Activated T-cell treated with anti-CD3 and anti-CD28 coated beads for 4 hours (primary cell): ENCODE data around the gene MYLK.

Source experiments
- DNase-seq: peaks from one replicate; pipeline ENCODE4 v3.0.0-alpha.2; 2020

MYLK gene

DNA sequence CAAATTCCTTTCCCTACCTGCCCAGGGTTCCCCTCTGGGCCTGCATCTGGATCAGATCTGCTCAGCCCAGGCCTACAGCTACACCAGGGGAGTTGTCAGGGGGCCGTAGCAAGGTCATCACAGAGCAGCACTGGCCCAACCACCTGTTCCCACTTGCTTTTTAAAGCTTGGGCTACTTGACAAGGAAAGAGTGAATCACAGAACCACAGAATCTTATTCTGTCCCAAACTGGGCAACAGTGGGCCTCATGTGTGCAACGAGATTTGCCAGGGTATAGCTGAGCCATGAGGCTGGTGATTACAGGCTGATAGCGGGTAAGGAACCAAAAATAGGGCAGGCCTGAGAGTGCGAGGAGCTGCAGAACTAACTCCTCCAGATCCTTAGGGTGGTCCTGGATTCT is 66.7 kb downstream of the MYLK start:
- DNase-seq = no peak

DNA sequence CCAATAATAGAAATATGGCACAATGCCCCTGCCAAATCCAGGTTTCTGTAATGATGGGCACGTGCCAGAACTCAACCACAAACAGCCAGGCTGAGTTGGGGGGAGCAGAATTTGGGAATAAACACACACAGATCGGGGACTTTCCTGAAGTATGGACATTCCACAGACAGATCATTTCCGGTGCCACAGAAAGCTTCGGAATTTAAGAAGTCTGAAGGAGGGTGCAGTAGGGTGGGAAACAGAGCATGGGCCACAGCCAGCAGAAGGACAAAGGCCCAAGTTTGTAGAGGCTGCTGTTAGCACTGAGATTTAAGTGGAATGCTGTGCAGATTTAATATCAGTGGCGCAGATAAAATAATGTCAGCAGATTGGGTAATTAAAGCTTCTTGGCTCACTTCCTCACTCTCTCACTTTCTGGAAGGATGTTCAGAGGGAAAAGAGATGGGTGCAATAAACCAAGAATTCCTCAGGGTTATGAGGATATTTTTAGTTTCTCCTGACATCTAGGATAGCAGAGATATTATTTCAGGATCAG is 67.4 kb downstream of the MYLK start:
- no peak for DNase-seq

DNA sequence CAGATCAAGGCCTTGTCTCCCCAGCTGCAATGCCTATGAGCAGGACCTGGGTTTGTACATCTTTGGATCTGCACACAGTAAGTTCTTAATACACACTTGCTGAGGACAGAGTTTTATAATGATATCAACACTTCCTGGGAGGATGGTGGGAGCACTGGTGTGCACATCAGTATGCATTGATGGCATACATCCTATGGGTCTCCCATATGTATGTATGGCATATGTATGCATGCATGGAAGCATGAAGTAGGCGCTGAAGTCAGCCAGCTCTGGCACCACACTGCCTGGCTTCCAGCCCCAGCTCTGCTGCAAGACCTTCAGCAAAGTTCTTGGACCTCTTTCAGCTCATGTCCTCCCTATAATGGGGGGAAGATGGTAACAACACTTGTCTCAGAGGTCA is 68.2 kb downstream of the MYLK start:
- DNase-seq = no peak

DNA sequence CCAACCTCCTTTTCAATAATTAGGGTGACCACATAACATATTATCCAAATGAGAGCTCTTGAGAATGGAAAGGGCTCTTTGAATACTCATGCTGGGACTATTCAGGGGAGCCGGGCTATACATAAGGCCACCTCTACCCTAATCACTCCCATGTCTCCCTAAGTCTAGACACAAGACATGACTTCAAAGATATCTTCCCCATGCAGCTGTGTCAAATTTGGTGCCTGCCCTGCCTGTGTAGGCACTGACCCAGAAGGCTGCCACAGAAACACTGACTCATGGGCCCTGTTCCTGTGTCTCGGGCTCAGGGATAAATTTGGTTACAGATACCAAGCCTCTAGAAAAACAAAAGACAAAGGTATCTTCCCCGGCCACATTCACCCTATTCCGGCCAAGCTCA is 70.3 kb downstream of the MYLK start:
- no peak for DNase-seq

DNA sequence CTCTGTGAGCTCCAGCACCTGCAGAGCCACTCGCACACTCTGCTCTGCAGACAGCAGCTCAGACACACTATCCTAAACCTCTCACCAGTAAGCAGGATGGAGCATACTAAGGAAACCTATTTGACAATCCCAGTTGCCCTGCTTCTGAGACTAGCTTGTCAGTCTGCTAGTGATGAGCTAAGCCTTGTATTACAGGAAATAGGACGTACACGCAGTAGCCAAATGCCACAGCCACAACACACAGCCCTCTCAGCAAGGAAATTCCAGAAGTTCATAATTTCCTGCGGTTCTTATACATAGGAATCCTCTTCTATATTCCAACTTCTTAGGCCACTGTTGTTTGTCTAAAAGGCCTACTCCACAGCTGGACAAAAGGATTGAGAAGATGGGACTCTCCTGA is 74.5 kb downstream of the MYLK start:
- no peak for DNase-seq

DNA sequence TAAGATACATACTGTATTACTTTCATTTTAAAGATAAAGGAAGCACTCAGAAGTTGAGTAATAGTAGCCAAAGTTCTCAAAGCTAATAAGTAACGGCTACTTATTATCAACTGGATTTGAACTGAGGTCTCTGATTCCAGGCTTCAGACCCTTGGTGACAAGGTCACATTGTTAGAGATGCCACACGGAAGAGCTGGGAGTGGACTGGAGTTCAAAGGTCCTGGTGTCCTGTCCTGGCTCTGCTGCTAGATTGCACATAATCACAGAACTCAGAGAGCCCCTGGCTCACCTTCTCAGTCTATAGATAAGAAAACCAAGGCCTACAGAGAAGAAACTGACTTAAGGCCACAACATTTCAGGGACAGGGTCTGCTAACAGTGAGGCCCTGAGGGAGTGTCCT is 75.3 kb downstream of the MYLK start:
- DNase-seq = no peak

DNA sequence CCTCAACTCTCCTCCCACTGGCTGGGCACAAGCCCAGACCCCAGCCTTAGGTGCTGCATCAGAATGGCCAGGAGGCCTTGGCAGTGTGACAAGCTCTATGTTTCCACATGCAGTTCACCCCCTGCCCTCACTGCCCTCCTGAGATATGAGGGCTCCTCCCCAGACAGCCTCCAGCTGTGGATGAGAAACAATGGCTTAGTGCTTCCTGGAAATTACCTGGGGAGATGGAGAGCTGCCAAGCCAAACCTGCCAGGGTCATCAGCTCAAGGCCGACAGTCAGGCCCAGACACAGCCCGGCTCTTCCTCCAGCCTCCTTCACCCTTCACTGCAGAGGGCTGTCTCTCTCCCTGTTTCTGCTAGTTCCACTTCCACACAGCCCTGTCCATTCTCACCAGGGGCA is 76.3 kb downstream of the MYLK start:
- no peak for DNase-seq

DNA sequence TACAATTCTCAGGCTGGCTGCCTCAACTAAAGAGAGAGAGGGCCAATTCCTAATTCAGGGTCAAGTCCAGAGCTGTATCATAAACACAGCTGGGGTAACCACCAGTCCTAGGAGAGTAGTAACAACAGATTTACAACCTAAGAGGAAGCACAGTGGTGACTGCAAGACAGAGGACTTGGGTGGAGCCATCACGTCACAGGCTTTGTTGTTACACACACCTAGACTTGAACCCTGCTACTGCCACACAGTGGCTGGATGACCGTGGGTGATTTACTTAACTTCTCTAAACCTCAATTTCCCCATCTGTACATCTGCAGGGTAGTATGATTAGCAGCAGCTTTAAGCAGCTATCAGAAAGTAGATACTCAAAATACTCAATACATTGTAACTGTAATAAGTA is 78.6 kb downstream of the MYLK start:
- no peak for DNase-seq

DNA sequence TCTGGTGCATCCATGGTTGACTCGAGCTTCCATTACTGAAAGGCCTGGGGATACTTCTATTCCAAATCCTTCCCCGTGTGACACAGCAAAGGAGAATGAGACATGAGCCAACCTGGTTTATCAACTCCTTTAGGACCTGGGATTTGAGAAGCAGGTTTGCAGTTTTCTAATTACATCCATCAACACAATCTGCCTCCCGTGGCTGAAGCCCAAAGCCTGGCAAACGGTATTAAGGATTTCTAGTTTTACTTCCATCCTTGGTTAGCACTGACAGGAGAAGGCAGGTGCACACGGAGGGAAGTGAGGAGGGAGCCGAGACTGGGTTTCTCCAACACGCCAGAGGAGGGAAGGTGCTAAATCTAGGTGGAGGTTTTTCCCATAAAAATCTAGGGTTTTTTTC is 79.0 kb downstream of the MYLK start:
- DNase-seq = no peak

DNA sequence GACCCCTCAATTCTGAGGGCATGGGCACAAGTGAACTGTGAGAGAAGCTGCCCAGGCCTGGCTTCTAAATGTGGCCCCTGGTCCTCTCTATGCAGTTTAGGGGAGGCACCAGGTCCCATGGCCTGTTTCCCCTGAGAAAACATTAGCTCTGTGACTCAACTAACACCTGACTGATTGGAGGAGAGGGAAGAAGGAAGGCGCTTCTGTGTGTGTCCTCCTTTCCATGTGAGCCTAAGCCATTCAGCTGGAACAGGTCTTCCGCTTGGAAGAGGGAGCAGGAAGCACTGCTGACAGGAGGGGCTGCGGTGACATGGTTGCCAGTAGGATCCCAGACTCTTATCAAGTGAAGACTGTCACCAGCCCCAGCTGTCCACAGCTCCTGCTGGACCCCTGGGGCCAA is 79.5 kb downstream of the MYLK start:
- no peak for DNase-seq

DNA sequence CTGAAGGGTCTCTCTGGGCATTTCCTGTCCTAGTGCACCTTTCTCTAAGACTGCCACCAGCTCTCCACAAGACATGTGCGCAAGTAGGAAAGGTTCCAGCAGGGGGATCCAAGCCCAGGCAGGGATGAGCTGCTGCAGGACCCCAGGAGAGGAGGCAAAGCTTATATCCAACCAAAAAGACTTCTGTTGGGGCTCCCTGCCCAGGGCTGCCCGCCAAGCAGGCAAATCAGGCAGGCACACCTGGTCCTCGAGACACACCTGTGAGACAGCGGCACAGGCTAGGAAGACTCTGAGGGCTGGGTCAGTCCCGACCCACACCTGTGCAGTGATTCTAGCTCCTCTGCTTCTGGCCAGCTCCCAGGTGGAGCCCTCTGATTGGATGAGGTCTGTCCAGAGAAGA is 80.6 kb downstream of the MYLK start:
- no peak for DNase-seq

DNA sequence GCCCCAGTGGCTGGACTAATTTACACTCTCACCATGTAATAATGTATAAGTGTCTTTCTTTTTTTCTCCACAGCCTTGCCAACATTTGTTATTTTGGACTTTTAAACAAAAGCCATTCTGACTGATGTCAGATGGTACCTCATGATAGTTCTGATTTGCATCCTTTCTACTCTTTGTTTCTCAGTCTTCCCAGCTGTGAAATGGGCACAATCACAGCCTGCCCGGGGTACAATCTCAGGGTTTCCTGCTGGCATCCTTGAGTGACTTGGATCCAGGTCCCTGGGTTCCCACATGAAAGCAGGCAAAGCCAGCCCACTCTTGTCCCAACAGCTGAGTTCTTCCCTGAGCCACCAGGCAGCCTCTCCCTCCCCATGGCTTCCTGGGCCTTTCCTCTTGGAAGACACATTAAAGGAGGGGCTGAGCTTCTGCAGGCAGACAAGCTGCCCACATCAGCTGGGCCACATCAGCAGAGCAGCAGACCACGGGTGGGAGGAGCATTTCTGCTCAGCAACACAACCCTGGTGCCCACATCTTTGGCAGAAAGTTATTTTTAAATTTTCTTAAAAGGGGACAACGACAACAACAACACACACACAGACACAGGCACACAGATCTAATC is 82.0 kb downstream of the MYLK start:
- no peak for DNase-seq

DNA sequence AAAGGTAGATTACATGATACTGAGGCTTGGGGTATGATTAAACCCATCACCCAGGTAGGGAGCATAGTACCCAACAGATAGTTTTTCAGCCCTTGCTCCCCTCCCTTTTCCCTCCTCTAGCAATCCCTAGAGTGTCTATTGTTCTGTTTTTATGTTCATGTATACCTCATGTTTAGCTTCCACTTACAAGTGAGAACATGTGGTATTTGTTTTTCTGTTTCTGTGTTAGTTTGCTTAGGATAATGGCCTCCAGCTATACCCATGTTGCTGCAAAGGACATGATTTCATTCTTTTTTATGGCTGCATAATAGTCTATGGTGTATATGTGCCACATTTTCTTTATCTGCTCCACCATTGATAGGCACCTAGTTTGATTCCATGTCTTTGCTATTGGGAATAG is 82.7 kb downstream of the MYLK start:
- DNase-seq = no peak

DNA sequence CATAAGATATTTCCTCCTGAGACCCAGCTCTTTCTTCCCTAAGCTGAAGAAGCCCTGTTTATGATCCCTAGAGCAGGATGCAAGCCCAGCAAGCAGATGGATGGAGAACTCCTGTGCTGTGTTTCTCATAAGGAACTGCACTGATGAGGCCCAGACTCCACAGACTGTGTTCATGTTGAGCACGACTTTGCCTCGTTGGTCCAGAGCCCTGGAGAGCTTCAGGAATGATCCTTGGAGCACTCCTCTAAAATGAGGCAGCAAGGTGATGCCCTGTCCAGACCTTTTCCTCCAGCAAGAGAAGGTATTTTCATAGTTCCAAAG is 83.8 kb downstream of the MYLK start:
- DNase-seq = no peak

DNA sequence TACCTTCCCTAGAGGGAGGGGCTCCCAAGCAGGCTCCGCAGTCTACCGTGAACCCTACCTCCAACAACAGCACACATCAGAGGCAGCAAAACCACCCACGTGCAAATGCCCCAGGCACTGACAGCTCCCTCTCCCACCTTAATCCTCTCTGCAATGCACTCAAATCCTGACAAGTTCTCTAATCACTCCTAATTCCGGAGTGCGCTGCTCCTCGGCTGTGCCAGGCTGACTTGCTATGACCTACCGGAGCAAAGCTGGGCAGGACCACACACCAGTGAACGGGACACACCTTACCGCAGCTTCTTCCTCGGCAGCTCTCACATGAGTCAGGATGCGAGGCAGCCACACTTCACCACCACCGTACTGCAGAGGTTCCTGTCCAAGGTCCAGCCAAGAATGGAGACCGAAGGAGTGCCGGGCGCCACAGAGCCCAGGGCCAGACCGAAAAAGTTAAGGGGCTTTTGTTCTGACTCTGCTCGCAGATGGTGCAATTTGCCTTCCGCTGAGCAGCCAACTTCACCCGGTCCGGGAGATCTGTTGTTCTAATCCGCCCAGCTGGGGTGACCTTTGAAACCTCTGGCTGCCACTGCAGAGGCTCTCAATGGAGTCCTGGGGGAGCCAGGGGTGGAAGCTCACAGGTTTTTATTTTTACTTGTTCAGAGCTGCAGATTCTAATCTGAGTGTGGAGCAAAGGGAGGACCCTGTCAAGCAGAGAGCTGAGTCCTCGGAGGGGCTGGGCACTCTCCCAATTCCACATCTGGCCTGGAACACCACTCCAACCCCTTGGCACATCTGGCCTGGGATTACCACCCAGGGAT is 84.4 kb downstream of the MYLK start:
- no peak for DNase-seq

DNA sequence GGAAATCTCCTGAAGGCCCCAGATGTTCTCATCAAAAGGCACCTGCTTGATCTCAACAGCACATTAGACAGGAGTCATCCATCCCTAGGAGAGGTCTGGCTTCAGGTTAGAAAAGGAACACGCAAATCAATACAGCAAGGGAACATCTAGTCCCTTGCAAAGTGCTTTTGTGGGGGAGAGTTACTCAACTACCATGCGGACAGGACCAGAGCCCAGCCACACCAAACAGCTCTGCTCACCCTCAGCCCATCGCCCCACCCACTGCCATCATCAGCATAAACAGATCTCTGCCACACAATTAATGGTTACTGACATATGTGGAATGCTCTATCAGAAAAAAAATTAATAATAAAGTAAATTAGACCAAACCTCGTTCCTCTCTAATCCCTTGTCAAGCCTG is 85.6 kb downstream of the MYLK start:
- no peak for DNase-seq

DNA sequence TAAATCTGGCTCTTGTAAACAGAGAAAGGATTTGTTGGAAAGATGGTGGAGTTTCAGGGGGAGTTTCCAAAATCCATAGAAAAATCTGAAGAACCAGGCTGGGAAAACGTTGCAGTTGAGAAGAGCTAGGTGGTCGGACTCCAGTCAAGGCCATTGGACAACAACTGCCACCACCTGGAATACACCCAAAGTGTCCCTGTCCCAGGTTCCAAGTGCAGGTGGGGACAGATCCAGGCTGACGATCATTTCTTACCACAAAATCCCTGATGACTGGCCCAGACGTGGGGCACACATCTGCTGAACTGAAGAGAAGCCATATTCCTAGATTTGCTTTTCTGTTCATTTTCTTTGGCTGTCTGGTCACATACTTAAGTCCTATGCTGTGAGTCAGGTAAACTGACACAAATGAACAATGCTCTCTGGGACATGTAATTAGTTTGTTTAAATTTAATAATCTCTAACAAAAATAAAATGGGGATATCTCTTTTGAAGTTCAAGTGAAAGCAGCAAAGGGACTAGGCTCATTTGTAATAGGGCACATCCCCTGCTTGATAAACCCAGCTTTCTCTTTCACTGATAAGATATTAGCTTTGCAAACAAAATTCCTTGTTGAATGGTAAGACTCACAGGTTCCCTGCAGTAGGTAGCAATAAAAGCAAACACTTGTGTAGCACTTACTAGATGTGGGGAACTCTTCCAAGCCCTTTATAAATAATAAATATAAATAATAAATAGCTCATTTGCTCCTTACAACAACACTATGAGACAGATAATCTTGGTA is 88.5 kb downstream of the MYLK start:
- no peak for DNase-seq

DNA sequence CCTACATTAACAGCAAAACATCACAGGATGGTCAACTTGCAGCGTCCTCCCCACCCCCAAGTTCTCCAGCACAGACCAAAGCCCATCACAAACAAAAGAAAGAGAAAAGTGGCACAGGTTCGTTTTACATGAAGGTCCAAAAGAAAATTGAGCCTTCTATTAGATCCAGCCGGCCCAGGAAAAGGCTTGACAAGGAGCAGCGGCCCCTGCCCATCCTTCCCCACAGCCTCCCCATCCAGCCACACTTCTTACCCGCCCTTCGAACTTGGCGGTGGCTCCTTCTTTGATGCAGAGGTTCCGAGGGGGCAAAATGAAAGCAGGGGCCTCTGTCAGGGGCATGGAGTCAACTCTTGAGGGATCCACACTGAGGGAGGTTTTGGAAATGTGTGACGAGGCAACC is 90.7 kb downstream of the MYLK start:
- no peak for DNase-seq

DNA sequence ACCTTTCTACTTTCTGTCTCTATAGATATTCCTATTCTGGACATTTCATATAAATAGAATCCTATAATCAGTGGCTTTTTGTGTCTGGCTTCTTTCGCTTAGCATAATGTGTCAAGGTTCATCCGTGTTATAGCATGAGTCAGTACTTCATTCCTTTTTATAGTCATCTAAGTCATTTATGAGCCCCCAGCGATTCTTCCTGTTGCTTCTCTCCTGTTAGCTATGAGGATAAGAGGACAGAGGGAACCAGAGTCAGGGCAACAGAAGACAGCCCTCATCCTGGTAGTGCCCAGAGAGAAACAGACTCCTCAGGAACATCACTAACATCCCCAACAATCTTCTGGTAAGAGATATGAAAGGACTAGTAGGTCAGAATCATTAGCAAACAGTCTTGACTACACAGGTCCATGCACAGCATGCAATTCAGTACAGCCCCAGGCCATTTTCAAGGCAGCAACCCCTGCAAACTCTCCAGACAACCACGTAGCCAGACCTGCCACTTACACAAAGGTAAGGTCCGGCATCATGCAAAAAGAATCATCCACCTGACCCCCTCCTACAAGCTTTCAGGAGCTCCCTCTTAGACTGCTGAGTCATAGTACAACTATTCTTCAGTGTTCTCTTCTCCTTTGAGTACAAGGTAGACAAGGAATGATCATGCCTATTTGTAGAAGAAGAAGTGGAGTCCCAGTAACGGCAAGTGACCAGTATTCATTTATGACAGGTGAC is 91.5 kb downstream of the MYLK start:
- DNase-seq = no peak

DNA sequence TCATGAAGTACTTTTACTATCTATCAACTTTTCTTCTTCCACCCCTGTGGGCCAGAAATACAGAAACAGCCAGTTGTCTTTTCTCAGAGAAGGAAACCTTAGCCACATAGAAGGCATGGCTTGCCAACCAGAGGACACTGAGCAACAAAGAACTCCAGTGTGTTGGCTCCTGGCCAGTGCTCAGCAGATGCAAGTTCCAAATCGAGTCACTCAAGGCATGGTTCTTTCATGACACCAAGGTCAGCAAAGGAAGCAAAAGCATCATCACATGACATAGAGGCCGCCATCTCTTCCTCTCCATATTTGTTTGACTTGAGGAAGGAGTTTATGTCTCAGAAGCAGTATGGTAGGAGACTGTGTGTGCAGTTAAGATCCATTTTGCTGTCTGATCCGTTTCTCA is 92.2 kb downstream of the MYLK start:
- DNase-seq = no peak

DNA sequence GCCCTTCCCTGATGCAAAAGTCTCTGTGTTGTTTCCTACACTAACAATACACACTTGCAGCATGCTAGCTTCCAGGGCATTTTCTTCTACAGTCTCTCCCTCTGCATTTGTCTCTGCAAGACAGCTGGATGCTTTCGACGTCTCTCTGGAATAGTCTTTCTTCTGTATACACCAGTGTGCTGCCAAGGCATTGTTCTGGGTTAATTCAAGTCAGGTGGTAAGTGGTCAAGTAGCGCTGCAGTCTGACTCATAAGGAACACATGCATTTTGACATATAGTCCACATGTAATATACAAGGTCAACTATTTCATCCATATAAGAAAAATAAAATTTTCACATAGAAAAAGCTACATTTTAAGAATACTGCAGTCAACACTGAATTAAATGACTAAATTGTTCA is 92.7 kb downstream of the MYLK start:
- no peak for DNase-seq

DNA sequence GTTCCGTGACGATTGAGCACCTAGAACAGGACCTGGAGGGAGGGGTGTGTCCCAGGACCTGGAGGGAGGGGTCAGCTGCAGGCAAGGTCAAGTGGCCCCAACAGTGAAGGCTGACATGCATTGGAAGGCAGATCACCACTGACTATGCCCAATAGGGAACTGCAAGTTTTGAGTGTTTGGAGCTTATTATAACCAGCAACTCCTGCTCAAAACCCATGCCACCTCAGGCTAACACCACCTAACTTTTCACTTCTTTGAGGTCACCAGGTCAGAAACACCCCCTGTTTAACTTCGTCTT is 93.1 kb downstream of the MYLK start:
- DNase-seq = no peak

DNA sequence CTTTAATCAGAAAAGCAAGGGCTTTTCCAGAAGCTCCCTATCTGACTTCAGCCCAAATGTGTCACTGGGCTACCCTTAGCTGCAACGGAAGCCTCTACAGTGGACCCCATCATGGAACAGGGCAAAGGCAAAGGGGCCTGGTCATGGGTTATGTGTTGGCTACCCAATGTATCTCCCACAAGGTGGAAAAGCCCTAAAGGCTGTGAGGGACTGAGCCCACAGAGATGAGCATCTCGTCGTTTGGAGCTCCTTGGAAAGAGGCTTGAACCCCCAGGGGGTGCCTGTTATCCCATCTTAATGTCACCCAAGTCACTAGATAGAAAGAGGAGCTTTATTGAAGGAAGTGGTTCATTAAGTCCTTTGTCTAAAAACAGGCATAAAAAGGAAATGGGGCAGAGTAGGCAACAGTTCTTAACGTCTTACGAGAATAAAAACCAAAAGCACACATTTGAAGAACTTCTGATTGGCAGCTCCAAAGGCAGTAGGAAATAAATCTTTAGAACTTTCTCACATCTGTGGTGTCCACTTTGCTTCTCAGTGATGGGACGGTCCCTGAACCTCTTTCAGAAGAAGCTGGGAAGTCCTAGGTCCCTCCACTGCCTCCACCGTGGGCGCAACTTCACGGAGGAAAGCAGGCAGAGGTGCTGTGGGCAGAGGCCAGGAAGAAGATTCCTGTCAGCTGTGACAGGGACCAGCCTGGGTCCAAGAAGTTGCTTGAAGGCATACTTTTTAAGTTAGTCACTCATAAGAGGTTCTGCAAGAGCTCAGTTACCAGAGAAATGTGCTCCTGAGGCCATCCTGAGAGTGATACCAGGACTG is 93.7 kb downstream of the MYLK start:
- no peak for DNase-seq
